ENCODE measurements around the gene TRIM27.
A peak's percentile ranks its signal among the peaks of the same experiment; 100 is the strongest.

TRIM27 gene

DNA sequence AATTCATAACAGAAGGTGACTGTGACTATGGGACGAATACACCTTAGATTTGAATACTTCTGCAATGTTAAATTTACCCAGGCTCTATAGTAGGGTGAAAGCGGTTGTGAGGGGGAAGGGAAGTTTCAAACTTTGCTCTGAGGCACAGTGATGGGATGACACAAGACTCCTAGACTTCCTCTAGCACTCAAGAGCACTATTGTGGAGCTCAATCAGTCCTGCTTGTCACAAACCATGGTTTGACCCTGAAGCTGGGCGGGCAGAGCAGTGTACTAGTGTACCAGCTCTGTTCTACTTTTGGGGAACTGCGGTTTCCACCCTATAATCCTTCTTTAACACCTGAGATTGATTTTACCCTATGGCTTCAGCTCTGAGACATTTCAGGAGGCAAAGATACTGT is 17.1 kb downstream of the TRIM27 start:
- no peak for DNase-seq
- in situ Hi-C loops (cut with HindIII; ENCODE audit: low pct_ligation_motif_present, low pct_unique_long_range_greater_than_20kb, low sequenced_read_pairs), result no loop called here

DNA sequence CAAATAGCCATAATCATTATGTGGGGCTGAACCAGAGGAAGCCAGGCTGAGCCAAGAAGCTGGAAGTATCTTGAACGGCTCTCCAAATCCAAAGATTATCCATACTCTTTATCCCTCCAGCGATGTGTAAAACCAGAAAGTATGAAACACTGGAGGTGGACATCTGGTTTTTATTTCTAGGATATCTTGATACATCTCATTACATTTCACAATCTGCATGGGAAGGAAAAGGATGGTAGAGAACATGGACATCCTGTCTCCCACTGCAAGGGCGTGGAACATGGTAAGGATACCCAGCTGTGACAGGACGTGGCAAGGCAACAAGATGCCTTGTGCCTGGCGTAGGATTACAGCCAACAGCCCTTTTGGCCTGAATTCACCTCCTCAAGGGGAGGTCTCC is 20.1 kb downstream of the TRIM27 start:
- DNase-seq, result no peak
- in situ Hi-C loops (cut with HindIII; ENCODE audit: low pct_ligation_motif_present, low pct_unique_long_range_greater_than_20kb, low sequenced_read_pairs), result no loop called here

DNA sequence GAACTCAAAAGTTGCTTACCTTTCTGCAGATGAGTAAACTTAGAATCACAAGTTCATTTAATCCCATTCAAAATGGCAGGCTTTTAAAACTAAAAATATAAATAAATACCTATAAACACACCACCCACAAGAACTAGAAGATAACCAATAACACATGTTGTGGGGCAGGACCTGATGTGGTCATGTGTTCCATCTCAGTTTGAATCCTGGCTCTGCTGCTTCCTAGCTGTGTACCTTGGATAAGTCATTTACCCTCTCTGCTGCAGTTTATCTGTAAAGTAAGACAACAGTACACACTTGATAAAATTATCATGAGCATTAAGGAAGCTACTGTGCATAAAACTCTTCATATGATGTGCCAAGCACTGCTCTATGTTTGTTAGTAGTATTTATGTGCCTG is 22.0 kb downstream of the TRIM27 start:
- no peak for DNase-seq
- in situ Hi-C loops (cut with HindIII; ENCODE audit: low pct_ligation_motif_present, low pct_unique_long_range_greater_than_20kb, low sequenced_read_pairs), result no loop called here

DNA sequence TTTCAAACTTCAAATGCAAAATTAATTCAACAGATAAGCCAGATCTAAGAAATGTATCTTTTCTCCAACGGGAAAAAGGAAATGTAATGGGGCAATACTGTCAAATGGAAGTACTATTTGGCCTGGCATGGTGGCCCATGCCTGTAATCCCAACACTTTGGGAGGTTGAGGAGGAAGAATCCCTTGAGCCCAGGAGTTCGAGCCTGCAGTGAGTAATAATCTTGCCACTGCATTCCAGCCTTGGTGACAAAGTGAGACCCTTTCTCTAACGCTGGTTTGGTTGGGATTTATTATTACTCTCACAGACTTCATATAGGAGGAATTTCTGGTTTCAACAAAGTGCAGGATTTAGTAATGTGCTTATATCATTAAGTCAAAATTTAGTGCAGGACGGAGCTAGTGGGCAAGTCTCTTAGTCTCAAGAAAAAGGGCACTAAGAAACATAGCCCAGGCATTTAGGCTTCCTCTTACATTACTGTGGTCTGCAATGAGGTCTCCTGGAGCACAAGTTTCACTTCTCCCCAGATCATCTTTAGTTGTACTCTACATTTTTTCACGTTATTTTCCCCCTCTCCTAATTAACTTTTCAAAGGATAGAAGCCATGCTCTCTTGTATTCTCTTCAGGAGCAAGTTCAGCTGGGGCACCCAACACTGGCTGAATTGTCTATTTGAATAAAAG is 23.1 kb downstream of the TRIM27 start:
- DNase-seq, result no peak
- in situ Hi-C loops (cut with HindIII; ENCODE audit: low pct_ligation_motif_present, low pct_unique_long_range_greater_than_20kb, low sequenced_read_pairs), result no loop called here

DNA sequence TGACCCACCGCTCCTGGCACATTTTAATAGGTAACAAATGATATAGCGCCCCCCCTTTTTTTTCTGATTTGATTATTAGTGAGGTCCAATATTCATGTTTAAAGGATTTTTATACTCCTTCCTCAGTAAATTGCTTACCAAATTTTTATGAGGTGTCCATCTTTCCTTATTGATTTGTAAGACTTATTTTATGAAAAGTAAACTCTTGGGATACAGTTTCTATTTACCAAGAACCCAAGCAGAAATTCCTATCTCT is 25.1 kb downstream of the TRIM27 start:
- DNase-seq, result no peak
- in situ Hi-C loops (cut with HindIII; ENCODE audit: low pct_ligation_motif_present, low pct_unique_long_range_greater_than_20kb, low sequenced_read_pairs), result no loop called here

DNA sequence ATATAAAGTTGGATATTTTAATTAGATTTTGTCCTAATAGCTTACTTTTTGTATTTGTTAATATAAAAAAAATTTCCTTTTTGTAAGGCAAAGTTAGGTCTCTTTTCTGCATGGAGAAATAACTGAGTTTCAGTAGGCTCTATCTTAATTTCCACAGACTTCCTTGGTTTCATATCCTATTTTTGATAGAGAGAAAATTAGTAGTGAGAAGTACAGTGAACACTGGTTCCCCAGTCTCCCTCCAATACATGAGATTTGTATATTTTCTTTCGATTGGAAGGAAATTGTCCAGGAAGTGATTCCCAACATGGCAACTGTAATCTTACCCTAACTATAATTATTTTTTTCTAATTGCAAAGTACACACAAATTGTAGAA is 26.4 kb downstream of the TRIM27 start:
- DNase-seq, result peak; percentile 4
- in situ Hi-C loops (cut with HindIII; ENCODE audit: low pct_ligation_motif_present, low pct_unique_long_range_greater_than_20kb, low sequenced_read_pairs), result no loop called here

DNA sequence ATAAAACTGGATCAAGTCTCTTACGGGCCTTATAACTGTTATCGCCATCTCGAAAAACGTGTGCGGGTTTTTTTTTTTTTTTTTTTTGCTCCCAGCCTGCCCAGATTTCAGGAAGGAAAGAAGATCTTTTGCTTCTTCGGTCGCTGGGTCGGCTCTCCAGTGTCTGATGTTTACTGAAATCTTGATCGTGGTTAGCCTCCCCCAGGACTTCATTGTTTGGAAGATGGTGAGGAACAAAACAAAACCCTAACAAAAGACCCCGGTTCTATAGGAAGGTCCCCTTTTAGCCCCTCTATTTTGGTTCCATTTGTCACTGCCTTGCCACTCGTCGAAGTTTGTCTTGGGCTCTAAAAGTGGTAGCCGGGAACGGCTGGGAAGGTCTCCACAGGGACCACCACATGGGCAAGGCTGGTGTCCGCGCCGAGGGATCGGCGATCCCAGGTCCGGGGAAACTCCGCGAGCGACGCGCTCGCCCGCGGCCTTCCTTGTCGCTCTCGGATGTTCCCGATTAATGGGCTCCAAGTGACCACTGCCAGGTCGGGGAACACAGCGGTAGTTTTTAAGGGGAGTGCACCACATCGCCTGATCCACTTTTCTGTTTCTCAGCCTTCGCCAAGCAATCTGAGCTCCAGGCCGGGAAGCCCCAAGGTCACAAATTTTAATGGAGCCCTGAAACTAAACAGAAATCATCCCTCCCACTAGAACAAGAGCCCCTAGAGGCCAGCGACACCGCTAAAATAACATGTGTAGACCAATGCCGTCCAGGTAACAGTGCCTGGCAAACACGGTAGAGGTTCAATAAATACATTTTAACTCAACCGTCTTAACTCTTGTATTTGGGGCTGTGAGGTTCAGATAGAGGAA is 27.0 kb downstream of the TRIM27 start:
- in situ Hi-C loops (cut with HindIII; ENCODE audit: low pct_ligation_motif_present, low pct_unique_long_range_greater_than_20kb, low sequenced_read_pairs), result no loop called here
- DNase-seq, result peak; percentile 72

DNA sequence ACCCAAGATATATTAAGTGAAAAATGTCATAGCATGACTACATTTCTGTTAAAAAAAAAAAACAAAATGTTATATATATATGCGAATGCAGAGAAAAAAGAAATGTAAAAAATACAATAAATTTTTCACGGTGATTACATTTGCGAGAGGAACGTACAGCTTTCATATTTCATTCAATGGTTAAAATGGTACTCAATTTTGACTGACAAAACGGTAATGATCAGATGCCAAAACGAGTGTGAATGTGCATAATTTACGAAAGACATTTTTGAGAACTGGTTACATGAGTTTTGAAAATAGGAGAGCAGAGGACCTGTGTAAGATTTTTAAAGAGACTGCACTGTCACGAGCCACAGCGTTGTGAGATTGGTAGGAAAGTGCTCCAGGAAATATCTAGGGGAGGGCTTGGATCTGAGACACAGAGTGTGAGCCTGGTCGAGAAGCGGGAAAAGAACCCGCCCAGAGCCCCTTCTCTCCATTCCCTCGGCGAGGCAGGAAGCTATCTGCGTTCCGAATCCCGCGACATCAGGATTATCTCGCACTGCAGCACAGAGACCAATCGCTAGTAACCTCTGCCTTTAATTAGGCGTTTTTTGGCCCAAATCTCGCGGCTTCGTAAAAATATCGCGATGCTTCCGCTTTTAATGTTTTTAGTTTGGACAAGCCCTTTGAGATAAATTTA is 28.5 kb downstream of the TRIM27 start:
- in situ Hi-C loops (cut with HindIII; ENCODE audit: low pct_ligation_motif_present, low pct_unique_long_range_greater_than_20kb, low sequenced_read_pairs), result no loop called here
- DNase-seq, result peak; percentile 94

DNA sequence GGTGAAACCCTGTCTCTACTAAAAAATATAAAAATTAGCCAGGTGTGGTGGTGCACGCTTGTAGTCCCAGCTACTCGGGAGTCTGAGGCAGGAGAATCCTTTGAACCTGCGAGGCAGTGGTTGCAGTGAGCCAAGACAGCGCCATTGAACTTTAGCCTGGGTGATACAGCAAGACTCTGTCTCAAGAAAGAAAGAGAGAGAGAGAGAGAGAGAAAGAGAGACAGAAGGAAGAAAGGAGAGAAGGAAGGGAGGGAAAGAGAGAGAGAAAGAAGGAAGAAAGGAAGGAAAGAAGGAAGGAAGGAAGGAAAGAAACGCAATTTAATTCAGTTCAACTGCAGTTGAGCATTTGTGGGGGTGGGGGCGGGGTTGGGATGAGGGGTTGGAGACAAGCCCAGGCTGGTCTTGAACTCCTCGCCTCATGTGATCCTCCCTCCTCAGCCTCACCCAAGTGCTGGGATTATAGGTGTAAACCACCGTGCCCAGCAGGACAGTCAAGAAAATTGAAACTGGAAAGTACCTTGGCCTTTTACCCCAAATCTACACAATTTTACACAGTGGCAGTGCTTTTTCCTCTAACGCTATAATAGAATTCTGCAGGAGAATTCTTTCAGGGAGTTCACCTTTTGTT is 30.5 kb downstream of the TRIM27 start:
- no peak for DNase-seq
- in situ Hi-C loops (cut with HindIII; ENCODE audit: low pct_ligation_motif_present, low pct_unique_long_range_greater_than_20kb, low sequenced_read_pairs), result no loop called here

DNA sequence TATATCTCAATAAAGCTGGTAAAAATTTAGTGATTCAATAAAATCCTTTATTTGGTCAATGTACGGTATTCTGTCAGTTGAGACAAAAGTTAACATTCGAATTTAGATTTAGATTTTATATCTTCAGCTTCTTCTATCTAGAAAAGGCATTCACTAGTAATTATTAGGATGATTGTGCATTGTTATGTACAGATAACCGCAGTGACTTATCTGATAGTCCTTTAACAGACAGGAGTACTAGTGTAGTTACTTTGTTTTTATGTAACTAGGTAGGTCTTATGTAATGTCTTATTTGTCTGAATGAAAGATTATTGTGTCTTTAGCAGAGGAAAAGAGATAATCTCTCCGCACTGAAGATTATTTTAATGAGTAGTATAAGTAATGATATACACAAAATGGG is 31.3 kb downstream of the TRIM27 start:
- DNase-seq, result no peak
- in situ Hi-C loops (cut with HindIII; ENCODE audit: low pct_ligation_motif_present, low pct_unique_long_range_greater_than_20kb, low sequenced_read_pairs), result no loop called here

DNA sequence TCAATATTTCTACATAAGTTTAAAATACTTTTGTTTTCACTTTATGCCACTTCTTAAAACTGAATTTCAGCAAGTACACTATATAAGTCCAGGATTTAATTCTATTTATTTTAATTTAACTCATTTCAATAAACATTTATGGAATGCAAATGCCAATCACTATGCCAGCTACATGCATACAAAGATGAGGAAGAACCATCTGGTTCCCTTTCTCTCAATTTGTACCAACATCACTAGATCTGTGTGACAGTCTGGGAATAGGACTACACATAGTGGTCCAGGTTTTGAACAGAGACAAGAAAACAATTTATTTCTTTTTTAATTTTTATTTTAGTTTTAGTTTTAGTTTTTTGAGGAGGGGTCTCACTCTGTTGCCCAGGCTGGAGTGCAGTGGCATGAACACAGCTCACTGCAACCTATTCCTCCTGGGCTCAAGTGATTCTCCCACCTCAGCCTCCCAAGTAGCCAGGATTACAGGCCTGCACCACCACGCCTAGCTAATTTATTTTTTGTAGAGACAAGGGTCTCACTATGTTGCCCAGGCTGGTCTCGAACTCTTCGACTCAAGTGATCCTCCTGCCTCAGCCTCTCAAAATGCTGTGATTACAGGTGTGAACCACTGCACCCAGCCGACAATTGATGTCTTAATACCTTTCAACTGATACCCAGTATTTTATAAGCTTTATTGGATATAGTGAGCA is 35.8 kb downstream of the TRIM27 start:
- no peak for DNase-seq
- in situ Hi-C loops (cut with HindIII; ENCODE audit: low pct_ligation_motif_present, low pct_unique_long_range_greater_than_20kb, low sequenced_read_pairs), result no loop called here

DNA sequence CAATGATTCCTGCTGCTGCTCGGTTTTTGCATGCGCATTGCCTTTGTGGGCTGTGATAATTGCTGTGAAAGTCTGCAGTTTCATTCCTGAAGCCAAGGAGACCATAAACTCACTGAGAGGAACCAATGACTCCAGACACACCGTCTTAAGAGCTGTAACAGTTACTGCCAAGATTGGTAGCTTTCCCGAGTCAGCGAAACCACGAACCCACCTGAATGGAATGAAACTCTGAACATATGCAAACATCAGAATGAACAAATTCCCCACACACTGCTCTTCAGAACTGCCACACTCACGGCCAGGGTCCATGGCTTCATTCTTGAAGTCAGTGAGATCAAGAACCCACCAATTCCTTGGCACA is 37.7 kb downstream of the TRIM27 start:
- in situ Hi-C loops (cut with HindIII; ENCODE audit: low pct_ligation_motif_present, low pct_unique_long_range_greater_than_20kb, low sequenced_read_pairs), result no loop called here
- DNase-seq, result no peak

DNA sequence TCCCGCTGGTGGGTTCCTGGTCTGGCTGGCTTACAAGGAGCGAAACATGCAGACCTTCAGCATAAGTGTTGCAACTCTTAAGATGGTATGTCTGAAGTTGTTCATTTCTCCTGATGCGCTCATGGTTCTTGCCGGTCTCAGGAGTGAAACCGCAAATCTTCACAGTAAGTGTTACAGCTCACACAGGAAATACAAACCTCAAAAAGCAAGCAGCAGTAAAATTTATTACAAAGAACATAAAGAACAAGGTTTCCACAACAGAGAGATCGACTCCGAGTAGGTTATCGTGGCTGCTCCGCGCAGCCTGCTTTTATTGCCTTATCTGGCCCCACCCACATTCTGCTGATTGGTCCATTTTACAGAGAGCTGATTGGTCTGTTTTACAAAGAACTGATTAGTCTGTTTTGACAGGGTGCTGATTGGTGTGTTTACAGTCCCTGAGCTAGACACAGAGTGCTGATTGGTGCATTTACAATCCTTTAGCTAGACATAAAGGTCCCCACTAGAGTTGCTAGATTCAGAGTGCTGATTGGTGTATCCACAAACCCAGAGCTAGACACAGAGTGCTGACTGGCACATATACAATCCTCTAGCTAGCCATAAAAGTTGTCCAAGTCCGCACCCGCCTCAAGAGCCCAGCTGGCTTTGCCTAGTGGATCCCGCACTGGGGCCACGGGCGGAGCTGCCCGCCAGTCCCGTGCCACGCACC is 39.2 kb downstream of the TRIM27 start:
- in situ Hi-C loops (cut with HindIII; ENCODE audit: low pct_ligation_motif_present, low pct_unique_long_range_greater_than_20kb, low sequenced_read_pairs), result no loop called here
- DNase-seq, result peak; percentile 78

DNA sequence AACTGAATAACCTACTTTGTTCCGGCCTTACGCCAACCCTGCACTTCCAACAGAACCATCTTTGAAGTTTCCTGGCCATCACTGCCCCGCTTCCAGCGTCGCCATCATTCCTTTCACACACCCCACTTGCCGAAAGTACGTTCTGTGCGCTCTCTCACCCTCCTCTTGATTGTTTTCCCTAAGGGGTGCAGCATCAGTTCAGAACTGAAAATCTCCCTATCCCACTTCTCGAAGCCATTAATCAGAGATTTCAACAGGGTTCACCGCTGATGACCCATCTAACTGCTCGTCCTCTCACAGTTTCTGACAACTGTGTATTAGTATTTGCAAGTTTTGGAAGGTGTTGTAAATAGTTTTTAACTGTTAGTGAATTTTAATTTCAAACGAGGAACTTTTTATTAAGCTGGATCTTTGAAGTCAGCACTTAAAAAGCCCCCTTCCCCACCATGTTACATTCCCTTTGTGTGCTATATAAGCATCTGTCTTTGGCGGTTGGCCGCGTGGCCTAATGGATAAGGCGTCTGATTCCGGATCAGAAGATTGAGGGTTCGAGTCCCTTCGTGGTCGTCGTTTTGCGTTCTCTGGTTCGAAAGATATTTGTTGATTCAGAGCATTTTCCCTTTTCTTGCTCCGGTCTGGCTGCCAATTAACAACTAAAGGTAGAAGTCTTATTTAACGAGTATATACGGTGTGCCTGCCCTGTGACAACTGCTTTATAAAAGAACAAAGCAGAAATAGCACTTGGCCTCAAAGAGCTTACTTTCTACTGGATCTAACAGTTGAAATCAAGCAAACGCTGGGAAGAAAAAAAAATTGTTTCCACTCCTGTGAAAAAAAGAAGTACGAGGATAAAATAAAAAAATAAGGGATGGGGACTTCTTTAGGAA is 42.6 kb downstream of the TRIM27 start:
- in situ Hi-C loops (cut with HindIII; ENCODE audit: low pct_ligation_motif_present, low pct_unique_long_range_greater_than_20kb, low sequenced_read_pairs), result no loop called here
- DNase-seq, result no peak

DNA sequence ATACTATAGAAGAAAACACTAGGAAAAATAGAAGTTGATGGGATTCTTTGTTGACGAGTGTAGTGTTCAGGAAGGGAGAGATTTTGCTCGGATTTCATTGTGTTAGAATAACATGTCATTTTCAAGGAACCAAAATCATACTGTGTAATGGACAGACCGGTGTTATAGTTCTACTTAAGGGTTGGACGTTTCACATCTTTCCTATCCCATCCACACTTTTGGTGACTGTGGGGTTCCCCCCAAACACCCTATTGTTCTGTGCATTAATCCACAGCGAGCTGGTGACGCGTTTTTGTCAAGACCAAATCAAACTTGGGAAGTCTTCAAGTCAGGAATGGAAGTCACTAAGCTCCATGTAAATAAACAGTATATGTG is 43.3 kb downstream of the TRIM27 start:
- no peak for DNase-seq
- in situ Hi-C loops (cut with HindIII; ENCODE audit: low pct_ligation_motif_present, low pct_unique_long_range_greater_than_20kb, low sequenced_read_pairs), result no loop called here

DNA sequence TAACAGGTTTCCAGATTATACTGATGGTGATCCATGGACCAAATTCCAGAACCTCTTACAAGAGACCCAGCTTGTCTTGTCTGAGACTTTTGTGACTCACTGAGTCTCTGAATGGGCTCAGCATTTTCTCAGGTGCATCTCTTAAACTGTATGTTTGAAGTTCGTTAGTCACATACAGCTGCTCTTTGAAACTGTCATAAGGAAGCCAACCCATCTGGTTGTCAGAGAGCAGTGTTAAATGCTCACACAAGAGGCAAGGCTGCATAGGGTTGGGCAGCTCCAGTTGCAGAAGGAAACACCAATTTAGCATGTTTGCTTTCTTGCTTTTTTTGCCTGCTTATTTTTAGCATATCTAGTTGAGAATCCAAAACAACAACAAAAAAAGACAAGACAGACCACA is 47.1 kb downstream of the TRIM27 start:
- in situ Hi-C loops (cut with HindIII; ENCODE audit: low pct_ligation_motif_present, low pct_unique_long_range_greater_than_20kb, low sequenced_read_pairs), result no loop called here
- no peak for DNase-seq

DNA sequence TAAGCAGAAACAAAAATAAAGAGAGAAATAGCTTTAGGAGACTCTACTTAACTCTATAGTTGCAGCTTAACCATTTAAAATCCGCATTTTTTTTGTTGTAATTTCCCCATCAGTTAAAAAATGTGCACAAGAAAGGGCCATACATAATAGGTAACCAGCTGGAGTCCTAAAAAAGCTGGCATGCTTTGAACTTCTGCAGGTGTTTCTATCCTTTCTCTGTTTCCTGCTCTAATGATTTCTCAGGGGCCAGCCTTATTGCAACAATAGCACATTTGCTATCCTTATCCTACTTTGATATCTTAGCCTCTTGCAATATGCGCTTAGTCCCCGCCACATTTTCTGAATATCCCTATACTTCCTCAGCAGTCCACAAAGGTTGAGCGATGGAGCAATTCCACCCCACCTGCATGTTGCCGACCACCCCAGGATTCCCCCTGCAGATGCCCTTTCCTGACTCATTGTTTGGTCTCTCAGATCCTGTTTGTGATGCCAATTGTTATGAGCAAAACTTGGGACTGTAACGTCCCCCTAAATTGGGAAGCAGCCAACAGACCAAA is 48.5 kb downstream of the TRIM27 start:
- in situ Hi-C loops (cut with HindIII; ENCODE audit: low pct_ligation_motif_present, low pct_unique_long_range_greater_than_20kb, low sequenced_read_pairs), result no loop called here
- no peak for DNase-seq

Data from ACHN (cell line).